NCI-H2196 (cell line): ENCODE data around the gene DNAL1.

Experiments
- DNase-seq: peaks from one replicate; lab custom pipeline; 2025; ENCODE audit not compliant: unreplicated experiment; lab: John Stamatoyannopoulos, UW

DNAL1 gene

GRCh38 chr14:73741876-73742519 lies 97.2 kb downstream of the DNAL1 start:
- DNase-seq = no peak

- no peak for DNase-seq
Measured at GRCh38 chr14:73742520-73743238, 97.9 kb downstream of the DNAL1 start.

GRCh38 chr14:73743431-73743931 lies 98.7 kb downstream of the DNAL1 start:
- no peak for DNase-seq

- DNase-seq = no peak
Measured at GRCh38 chr14:73744175-73744867, 99.5 kb downstream of the DNAL1 start.

- DNase-seq = no peak
Measured at GRCh38 chr14:73744874-73745529, 100.2 kb downstream of the DNAL1 start.

- DNase-seq = no peak
Measured at GRCh38 chr14:73745571-73746519, 101.1 kb downstream of the DNAL1 start.

DNA sequence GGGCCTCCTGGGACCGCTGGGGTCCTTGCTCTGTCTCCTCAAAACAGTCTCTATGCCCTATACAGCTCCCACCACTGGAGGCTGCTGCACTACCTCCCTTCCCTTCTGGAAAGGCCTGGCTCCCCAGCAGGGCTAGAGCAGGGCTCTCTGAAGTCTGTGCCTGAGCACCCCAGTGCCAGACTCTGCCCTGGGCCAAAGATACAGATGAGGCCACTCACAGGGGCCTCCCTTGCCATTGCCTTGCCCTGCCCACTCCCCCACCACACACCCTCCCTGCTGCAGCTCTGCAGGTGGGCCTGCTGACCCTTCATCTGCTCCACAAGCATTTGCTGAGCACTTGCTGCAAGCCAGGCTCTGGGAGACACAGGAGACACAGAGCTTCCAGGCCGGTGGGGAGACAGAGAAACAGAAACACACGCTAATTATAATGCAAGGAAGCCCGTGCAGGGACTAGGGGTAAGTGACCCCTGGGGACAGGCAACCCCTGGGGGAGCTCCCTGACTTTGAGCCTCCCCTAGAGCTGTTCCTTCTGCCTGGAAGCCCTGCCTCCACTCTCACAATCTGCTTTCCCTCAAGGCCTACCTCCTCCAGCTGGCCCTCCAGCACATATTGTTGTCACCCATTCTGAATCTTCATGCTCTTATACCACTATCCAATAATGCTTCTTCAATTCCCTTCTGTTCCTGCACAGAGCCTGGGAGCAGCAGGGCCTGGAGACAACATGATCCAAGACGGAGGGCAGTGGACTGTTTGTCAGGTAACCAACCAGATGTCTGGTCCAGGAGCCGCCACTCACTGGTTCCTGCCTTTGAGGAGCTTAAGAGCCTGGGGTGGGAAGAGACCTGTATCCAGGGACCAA lies 102.0 kb downstream of the DNAL1 start:
- DNase-seq = no peak

GRCh38 chr14:73747379-73748211 lies 102.8 kb downstream of the DNAL1 start:
- no peak for DNase-seq

GRCh38 chr14:73748858-73749357 lies 104.1 kb downstream of the DNAL1 start:
- DNase-seq = no peak

GRCh38 chr14:73749706-73750530 lies 105.1 kb downstream of the DNAL1 start:
- no peak for DNase-seq

GRCh38 chr14:73750531-73750901 lies 105.7 kb downstream of the DNAL1 start:
- DNase-seq = no peak

GRCh38 chr14:73751157-73751691 lies 106.4 kb downstream of the DNAL1 start:
- DNase-seq = no peak

DNA sequence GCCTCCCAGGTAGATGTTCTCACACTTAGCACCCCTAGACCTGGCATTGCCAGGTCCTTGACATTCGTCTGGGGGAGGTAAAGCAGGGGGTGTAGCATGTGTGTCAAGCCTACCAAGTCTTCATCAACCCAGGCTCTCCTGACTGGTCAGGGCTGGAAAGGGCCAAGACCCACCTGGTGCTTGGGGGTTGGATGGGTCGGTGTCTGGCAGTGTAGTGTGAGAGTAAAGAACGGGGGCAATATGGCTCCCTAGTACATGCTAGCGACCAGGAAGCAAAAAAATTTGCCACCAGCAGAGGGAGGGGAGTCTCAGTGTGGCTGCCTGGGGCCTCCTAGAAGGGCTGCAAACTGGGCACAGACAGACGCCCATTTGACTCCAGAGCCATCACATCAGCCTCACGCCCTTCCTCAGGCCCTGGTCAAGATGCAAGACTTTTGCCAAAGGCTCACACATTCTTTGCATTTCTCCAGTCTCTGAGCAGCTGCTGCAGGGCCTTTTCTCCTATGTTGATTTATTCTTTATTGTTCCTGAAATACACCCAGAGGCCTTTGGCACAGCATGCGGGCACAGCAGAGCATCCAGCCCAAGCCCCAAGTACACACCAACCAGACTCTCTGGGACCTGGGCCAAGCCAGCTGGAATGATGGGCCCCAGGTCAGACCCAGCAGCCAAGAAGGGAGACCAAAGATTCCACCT lies 107.7 kb downstream of the DNAL1 start:
- DNase-seq = peak; percentile 79
